ENCODE measurements around the gene L3MBTL4.

L3MBTL4 gene

GRCh38 chr18:6367208-6367607, 47.5 kb downstream of the L3MBTL4 start:
- TF ChIP-seq, protein P1, sequence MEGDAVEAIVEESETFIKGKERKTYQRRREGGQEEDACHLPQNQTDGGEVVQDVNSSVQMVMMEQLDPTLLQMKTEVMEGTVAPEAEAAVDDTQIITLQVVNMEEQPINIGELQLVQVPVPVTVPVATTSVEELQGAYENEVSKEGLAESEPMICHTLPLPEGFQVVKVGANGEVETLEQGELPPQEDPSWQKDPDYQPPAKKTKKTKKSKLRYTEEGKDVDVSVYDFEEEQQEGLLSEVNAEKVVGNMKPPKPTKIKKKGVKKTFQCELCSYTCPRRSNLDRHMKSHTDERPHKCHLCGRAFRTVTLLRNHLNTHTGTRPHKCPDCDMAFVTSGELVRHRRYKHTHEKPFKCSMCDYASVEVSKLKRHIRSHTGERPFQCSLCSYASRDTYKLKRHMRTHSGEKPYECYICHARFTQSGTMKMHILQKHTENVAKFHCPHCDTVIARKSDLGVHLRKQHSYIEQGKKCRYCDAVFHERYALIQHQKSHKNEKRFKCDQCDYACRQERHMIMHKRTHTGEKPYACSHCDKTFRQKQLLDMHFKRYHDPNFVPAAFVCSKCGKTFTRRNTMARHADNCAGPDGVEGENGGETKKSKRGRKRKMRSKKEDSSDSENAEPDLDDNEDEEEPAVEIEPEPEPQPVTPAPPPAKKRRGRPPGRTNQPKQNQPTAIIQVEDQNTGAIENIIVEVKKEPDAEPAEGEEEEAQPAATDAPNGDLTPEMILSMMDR (IDR thresholded peaks at IDR 0.05; ENCODE audit: low read depth, low read length, missing control alignments) = no peak
- H3K4me3 ChIP-seq (replicated peaks; ENCODE audit: low read depth, low read length) = no peak overlapping the region
- DNase-seq (ENCODE audit: extremely low read depth, low read depth) = no peak

- DNase-seq (ENCODE audit: extremely low read depth, low read depth) = no peak
- no peak overlapping the region for H3K4me3 ChIP-seq (replicated peaks; ENCODE audit: low read depth, low read length)
- TF ChIP-seq, protein P1 (IDR thresholded peaks at IDR 0.05; ENCODE audit: low read depth, low read length, missing control alignments) = no peak
These were observed 47.9 kb downstream of the L3MBTL4 start for GRCh38 chr18:6366776-6367175.

DNA sequence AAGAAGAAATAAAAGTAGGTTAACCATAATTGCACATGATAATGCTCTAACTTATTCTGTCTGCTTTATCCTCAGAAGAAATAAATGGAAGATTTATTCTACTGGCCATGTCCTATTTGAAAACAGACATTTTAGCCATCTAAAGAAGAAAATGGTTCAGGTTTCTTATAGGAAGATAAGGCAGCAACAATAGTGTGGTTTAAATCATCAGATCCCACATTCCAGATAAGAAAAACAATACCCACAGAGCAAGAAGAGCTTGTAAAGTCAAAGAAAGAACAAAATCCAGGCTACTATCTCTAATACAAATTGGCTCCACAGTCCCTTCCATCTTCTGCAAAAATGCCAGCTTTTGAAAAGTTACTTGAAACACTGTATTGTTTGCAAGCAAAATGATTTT, 49.3 kb downstream of the L3MBTL4 start:
- no peak overlapping the region for H3K4me3 ChIP-seq (replicated peaks; ENCODE audit: low read depth, low read length)
- no peak for DNase-seq (ENCODE audit: extremely low read depth, low read depth)
- TF ChIP-seq, protein P1 (IDR thresholded peaks at IDR 0.05; ENCODE audit: low read depth, low read length, missing control alignments) = no peak

- DNase-seq (ENCODE audit: extremely low read depth, low read depth) = no peak
- TF ChIP-seq, protein P1 (IDR thresholded peaks at IDR 0.05; ENCODE audit: low read depth, low read length, missing control alignments) = no peak
- no peak overlapping the region for H3K4me3 ChIP-seq (replicated peaks; ENCODE audit: low read depth, low read length)
These were observed 51.5 kb downstream of the L3MBTL4 start for GRCh38 chr18:6363216-6363615.

GRCh38 chr18:6362559-6363129, 52.1 kb downstream of the L3MBTL4 start:
- TF ChIP-seq, protein P1 (IDR thresholded peaks at IDR 0.05; ENCODE audit: low read depth, low read length, missing control alignments) = no peak
- H3K4me3 ChIP-seq (replicated peaks; ENCODE audit: low read depth, low read length) = no peak overlapping the region
- no peak for DNase-seq (ENCODE audit: extremely low read depth, low read depth)

GRCh38 chr18:6357668-6358067, 57.0 kb downstream of the L3MBTL4 start:
- no peak for DNase-seq (ENCODE audit: extremely low read depth, low read depth)
- TF ChIP-seq, protein P1 (IDR thresholded peaks at IDR 0.05; ENCODE audit: low read depth, low read length, missing control alignments) = no peak

More at GRCh38 chr18:6357668-6358067, 57.0 kb downstream of the L3MBTL4 start:
- H3K4me3 ChIP-seq (replicated peaks; ENCODE audit: low read depth, low read length) = no peak overlapping the region
